ENCODE results near the gene TARDBP.

- no peak for TF ChIP-seq POLR2AphosphoS5 (IDR thresholded peaks at IDR 0.05; ENCODE audit: low read depth)
- TF ChIP-seq JUNB (IDR thresholded peaks at IDR 0.05; ENCODE audit: unreplicated experiment) = no peak
These were observed 27.1 kb downstream of the TARDBP start for GRCh38 chr1:11039351-11040104.
